Stimulated activated naive CD8-positive, alpha-beta T cell treated with anti-CD3 and anti-CD28 coated beads, Interleukin-15, amount 100 ng/mL, for 72 hours (primary cell): Measurements from ENCODE around the gene IFI16.

Source experiments
- ATAC-seq: fragments of 150-1000 bp; cut with Tn5 transposase; 2 replicates; pipeline ENCODE4 v1.10.0; 2021; ENCODE audit warnings: mild to moderate bottlenecking, moderate library complexity
- DNase-seq, 2 donors: peaks; one replicate each; pipeline ENCODE4 v3.0.0; 2021 to 2022
- H3K27ac Mint-ChIP-seq, 2 donors: one replicate each; pipeline ENCODE4 v1.8.0; 2022; ENCODE audit warnings: mild to moderate bottlenecking in 2 of 2, mixed read lengths in 2 of 2, moderate library complexity in 2 of 2
- H3K27me3 Mint-ChIP-seq: one replicate; pipeline ENCODE4 v1.8.0; 2022; ENCODE audit warnings: mixed read lengths
- H3K4me1 Mint-ChIP-seq: one replicate; pipeline ENCODE4 v1.8.0; 2022; ENCODE audit warnings: mild to moderate bottlenecking, mixed read lengths
- H3K4me3 Mint-ChIP-seq, 2 donors: one replicate each; pipeline ENCODE4 v1.8.0; 2022; ENCODE audit warnings: mild to moderate bottlenecking in 2 of 2, mixed read lengths in 2 of 2, moderate library complexity in 1 of 2
- H3K9me3 Mint-ChIP-seq, 2 donors: one replicate each; pipeline ENCODE4 v1.8.0; 2022; ENCODE audit warnings: mixed read lengths in 2 of 2

IFI16 gene

DNA sequence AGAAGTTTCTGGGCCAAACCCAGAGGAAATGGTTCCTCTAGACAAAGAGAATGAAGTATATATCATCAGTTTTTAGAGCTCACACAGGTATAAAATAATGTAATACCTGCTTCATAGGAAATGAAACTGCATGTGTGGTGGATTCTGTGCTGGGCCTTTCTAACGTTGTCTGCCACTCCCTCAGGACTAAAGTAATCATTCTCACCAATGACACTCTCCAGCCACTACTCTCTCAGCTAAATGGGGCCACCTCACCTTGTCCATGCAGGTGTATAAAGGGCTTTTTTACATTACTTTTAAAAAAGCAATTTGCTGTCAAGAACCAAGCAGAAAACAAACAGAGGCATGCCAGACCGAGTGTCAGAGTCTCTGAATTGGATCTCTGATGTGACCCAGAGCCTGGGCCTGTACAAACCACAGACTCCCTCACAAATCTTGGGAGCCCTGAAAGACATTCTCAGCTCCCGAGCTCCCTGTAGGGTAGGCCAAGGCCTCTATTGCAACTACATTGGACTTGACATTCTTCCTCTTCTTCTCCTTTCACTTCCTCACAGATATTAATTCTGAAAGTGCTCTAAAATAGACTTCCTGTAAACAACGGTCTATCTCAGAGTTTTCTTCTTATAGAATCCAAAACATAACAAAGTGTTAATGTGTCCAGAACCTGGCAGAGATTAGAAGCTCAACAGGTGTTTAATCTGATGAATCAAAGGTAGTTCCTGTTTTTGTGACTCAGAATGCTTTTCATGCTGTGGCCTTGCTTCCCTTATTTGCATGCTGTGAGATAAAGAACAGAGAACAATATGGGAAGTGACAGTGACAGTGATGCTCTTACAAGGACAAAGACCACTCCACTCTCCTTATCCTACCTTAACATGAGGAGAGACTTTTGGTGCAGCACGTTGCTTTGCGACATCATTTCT lies 58.3 kb downstream of the IFI16 start:
- Mint-ChIP-seq H3K4me3 (peak overlapping the region; percentile 71 to 77), H3K4me1 (peaks cover 32% of the 10 kb centered on the region), H3K9me3 (no peaks in the 10 kb centered on the region), H3K27me3 (peaks cover 8% of the 10 kb centered on the region), H3K27ac (peak overlapping the region; percentile 94 to 96)
- ATAC-seq = peak; percentile 62
- no peak for DNase-seq

DNA sequence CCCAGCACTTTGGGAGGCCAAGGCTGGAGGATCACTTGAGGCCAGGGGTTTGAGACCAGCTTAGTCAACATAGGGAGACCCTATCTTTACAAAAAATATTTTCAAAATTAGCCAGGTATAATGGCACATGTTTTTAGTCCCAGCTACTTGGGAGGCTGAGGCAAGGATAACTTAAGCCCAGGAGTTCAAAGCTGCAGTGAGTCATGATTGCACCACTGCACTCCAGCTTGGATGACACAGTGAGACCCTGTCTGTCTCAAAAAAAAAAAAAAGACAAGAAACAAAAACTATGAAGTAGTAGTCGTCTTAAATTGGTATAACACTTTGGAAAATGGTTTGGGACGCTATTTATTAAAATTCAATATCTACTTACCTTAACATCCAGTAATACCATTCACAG lies 59.2 kb downstream of the IFI16 start:
- Mint-ChIP-seq H3K4me1 (peaks cover 32% of the 10 kb centered on the region), H3K4me3 (no peak overlapping the region), H3K27ac (no peak overlapping the region), H3K9me3 (no peaks in the 10 kb centered on the region), H3K27me3 (peaks cover 9% of the 10 kb centered on the region)
- DNase-seq (no peak), ATAC-seq (no peak)

DNA sequence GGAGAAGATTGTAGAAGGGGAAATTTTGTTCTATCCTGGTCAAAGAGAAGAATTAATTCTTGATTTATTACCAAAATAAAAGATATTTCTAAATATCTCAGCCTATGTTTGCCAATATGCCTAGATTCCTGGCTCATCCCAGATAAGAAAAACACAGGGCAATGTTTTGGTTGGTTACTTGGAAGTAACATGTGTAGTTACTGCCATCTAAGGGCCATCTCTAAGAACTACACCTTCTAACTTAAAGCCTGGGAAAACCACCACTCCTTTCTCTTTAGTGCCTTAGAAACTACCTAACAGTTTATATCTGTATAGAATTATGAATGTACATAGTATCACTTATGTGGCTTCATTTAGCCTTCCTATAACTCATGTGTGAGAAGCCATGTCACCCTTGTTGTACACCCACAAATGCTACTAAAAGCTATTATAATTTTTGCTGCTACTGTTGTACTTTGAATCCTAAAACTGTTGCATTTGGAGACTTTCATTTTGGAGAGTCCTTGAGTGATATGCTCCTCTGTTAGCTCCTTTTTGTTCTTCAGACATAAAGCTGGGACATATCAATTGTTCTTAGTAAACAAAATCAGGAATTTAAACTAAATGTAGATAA lies 62.4 kb downstream of the IFI16 start:
- Mint-ChIP-seq H3K4me3 (no peak overlapping the region), H3K27me3 (peaks cover 9% of the 10 kb centered on the region), H3K4me1 (peaks cover 30% of the 10 kb centered on the region), H3K27ac (peak overlapping the region in 1 of 2 donors; percentile 13), H3K9me3 (no peaks in the 10 kb centered on the region)
- ATAC-seq (no peak), DNase-seq (no peak)

DNA sequence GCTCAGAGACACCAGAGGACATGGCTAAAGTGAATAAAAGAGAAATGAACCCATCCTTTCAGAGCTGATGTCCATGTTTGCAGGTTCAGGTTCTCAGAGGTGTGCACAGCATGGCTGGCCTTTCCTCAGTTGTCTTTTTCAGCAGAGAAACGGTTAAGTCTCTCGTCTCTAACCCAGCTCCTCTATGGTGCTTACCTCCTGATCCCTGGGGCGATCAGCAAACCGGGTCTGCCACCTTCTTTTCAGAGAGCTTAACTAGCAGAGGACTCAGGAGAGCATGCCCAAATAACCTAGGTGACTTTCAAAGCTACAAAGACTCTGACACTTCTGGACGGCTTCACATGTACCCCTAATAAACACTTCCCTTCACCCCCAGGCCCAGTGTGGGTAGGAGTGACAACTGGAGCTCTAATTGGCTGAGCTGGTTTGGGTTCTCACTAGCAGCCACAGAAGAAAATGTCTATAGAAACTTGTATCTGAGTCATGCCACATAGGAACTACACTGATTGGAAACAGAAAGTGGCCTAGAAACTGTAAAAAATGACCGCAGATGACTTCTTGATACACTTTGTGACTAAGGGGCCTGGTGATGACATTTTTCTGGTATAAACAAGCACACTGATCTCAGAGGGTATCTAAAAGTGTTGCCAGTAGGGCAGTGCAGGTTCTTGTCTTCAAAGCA lies 66.9 kb downstream of the IFI16 start, which contains the start of gene AIM2:
TSS of gene AIM2 (minus strand) at position 329 of the 682 bp plus-strand sequence. CDS start 3,267 bp downstream, outside the sequence.
- peaks cover 0 to 5% of the 10 kb centered on the region in 2 donors for H3K9me3 Mint-ChIP-seq

DNA sequence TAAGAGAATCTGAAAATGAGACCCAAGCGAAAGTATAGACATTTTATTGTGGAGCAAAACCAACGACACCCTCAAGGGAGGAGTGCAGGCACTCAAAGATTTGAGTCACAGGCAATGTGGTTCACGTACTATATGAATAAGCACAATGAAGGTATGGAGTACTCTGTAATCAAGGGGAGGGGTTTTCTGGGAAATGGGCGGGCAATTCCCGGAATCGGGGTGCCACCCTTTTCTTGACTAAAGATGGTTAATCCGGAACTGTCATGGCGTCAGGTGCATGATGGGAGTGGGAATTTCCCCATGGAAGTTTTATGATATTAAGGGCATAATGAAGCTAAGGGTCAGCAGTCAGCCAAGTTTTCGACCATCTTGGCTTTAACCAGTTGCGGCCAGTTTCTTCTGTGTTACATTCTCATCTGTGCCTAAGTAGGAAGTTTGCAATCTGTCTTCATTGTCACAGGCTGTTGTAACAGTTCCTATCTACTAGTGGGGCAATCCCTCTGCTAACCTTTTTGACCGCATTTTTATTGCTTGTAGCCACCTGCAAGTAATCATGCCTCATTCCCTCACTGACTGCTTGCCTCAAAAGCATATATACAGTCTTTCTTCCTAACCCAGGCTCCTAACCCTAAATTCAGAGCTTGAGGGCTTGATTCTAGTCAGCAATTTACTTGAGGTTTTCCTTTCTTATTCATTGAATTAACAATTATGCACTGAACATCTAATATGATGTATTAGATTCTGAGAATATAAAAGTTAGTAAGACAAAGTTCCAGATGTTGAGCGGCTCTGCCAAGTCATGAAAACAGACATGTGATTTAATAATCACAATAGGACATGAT lies 67.6 kb downstream of the IFI16 start:
- Mint-ChIP-seq H3K4me1 (peaks cover 22% of the 10 kb centered on the region), H3K27ac (peak overlapping the region; percentile 97 to 99), H3K4me3 (peak overlapping the region; percentile 73 to 84), H3K27me3 (peaks cover 8% of the 10 kb centered on the region), H3K9me3 (peaks cover 0 to 5% of the 10 kb centered on the region in 2 donors)
- DNase-seq = peak; percentile 88 to 97
- peak; percentile 95 for ATAC-seq

More for the DNA sequence above, 66.9 kb downstream of the IFI16 start, which contains the start of gene AIM2:
- H3K4me1 Mint-ChIP-seq = peaks cover 22% of the 10 kb centered on the region
- DNase-seq (no peak), ATAC-seq (peak; percentile 89)
- H3K4me3 Mint-ChIP-seq = peak within 1 kb of the TSS; percentile 73 to 84
- peaks cover 9% of the 10 kb centered on the region for H3K27me3 Mint-ChIP-seq
- peak within 1 kb of the TSS; percentile 97 to 99 for H3K27ac Mint-ChIP-seq

DNA sequence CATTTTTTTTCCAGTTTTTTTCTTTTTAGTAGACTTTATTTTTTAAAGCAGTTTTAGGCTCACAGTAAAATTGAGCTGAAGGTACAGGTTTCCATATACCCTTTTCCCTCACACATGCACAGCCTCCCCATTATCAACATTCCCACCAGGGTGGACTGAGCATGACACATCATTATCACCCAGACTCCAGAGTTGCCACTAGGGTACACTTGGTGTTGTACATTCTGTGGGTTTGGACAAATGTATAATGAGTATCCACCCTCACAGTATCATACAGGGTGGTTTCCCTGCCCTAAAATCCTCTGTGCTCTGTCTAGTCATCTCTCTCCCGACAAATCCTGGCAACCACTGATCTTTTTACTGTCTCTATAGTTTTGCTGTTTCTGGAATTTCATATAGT lies 69.8 kb downstream of the IFI16 start:
- Mint-ChIP-seq H3K27me3 (peaks cover 8% of the 10 kb centered on the region), H3K27ac (no peak overlapping the region), H3K4me3 (no peak overlapping the region), H3K9me3 (peaks cover 0 to 5% of the 10 kb centered on the region in 2 donors), H3K4me1 (peaks cover 22% of the 10 kb centered on the region)
- DNase-seq = no peak
- no peak for ATAC-seq

DNA sequence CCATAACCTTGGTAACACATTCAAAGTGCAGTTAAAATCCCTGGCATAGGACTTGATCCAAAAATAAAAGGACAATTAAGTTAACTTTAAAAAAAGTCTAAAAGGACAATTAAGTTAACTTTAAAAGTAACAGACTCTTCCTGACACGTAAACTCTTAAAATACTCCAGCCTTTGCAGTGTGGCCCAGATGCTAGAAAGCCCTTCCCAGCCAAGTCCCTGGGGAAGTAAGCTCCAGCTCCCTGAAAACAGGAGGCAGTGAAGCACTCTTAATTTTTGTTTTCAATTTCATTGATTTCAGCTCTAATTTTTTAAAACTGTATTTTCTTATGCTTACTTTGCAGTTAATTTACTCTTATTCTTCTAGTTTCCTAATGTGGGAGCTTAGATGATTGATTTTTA lies 71.9 kb downstream of the IFI16 start:
- peaks cover 8% of the 10 kb centered on the region for H3K27me3 Mint-ChIP-seq
- no peak overlapping the region for H3K4me3 Mint-ChIP-seq
- no peak for DNase-seq
- no peak for ATAC-seq
- peaks cover 17% of the 10 kb centered on the region for H3K4me1 Mint-ChIP-seq
- no peak overlapping the region for H3K27ac Mint-ChIP-seq
- H3K9me3 Mint-ChIP-seq = peaks cover 0 to 5% of the 10 kb centered on the region in 2 donors

DNA sequence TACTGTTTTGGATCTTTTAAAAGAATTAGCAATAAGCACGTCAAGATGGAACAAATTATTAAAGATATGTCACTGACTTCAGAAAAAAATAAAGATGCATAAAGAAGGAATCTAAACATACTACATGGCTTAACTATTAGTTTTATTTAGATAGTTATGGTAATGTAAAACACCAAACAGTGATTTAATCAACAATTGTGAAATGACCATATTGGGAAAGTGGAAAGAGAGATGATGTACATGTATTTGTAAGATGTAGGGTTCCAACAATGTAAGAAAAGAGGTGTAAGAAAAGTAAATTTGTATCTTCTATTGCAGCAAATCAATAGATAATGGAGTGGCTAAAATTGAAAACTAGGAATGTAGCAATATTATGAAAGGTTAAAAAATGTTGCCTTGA lies 73.3 kb downstream of the IFI16 start:
- peaks cover 0 to 2% of the 10 kb centered on the region in 2 donors for H3K9me3 Mint-ChIP-seq
- no peak overlapping the region for H3K4me3 Mint-ChIP-seq
- ATAC-seq (no peak), DNase-seq (no peak)
- H3K27ac Mint-ChIP-seq = no peak overlapping the region
- peaks cover 6% of the 10 kb centered on the region for H3K4me1 Mint-ChIP-seq
- H3K27me3 Mint-ChIP-seq = peaks cover 8% of the 10 kb centered on the region

DNA sequence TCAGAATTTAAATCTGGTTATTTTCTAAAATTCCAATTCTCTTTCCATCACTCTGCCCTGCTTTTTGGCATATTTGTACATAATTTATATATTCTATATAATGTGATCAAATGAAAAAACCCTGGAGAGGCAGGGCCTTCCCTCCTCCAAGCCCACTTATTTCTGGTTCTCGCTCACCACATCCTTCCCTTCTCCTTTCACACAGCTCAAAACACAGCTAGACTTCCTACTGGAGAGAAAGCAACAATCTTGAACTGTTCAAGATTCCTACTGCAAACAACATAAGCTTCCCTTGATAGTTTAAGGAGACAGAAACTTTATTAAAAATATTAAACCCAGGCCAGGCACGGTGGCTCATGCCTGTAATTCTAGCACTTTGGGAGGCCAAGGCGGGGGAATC lies 74.4 kb downstream of the IFI16 start:
- Mint-ChIP-seq H3K27ac (peak overlapping the region in 1 of 2 donors; percentile 41), H3K4me1 (peaks cover 11% of the 10 kb centered on the region), H3K9me3 (no peaks in the 10 kb centered on the region), H3K27me3 (peaks cover 8% of the 10 kb centered on the region), H3K4me3 (no peak overlapping the region)
- ATAC-seq = no peak
- DNase-seq = no peak

DNA sequence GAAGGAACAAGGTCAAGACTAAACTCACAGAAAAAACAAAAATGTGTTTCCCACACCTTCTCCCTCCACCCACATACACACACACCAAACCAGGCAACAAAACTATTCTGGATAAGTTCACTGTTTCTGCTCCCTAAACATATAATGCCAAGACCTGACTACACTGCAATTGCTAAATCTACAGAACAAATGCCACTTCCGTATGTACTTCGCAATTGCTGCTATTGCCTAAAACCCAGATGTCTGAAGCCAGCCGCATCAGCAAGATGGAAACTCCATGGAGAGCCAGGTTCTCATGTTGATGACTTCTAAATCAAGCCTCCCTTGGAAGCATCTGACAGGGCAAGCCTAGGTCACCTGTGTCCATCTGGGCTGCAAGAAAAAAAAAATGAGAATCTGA lies 75.2 kb downstream of the IFI16 start:
- Mint-ChIP-seq H3K27me3 (peaks cover 8% of the 10 kb centered on the region), H3K27ac (no peak overlapping the region), H3K4me3 (no peak overlapping the region), H3K9me3 (no peaks in the 10 kb centered on the region), H3K4me1 (peaks cover 18% of the 10 kb centered on the region)
- DNase-seq (no peak), ATAC-seq (no peak)

DNA sequence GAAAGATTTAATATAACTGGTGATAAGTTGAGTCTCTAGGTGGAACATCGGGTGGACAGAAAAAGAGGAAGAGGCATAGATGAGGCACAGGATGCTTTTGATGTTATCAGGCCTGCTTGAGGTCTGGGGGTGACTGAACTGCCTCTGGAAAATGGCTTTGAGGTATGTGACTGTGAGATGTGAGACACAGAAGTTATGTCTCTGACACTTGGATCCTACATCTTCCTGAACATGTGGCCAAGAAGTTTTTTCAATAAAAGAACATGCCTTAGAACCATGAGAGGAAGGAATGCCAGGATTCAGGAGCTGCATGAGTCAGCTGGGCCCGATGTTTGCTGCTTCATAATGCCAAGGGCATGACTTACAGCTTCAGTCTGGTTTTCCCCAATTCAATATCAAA lies 78.3 kb downstream of the IFI16 start:
- DNase-seq = no peak
- no peak overlapping the region for H3K27ac Mint-ChIP-seq
- no peak overlapping the region for H3K4me3 Mint-ChIP-seq
- peaks cover under 1% of the 10 kb centered on the region for H3K27me3 Mint-ChIP-seq
- no peaks in the 10 kb centered on the region for H3K9me3 Mint-ChIP-seq
- peaks cover 45% of the 10 kb centered on the region for H3K4me1 Mint-ChIP-seq
- no peak for ATAC-seq

DNA sequence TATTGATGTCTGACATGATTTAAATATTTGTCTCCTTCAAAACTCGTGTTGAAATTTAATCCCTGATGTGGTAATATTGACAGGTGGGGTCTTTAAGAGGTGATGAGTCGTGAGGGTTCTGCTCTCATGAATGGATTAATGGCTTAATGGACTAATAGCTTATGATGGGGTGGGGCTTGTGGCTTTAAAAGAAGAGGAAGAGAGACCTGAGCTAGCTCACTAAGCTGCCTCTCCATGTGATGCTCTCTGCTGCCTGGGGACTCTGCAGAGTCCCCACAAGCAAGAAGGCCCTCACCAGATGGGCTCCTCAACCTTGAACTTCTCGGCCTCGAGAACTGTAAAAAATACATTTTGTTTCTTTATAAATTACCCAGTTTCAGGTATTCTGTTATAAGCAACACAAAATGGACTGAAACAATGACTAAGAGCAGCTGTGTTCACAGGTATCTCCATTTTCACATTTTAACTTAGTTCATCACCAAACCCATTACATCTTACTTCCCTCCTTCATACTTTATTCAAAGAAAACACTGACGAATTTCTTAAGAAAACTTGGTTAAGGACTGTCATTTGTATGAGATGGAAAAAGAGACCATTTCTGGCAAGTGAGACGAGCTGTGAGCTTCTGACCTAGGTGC lies 79.0 kb downstream of the IFI16 start:
- no peaks in the 10 kb centered on the region for H3K27me3 Mint-ChIP-seq
- H3K9me3 Mint-ChIP-seq = no peaks in the 10 kb centered on the region
- H3K27ac Mint-ChIP-seq = no peak overlapping the region
- H3K4me3 Mint-ChIP-seq = no peak overlapping the region
- peaks cover 45% of the 10 kb centered on the region for H3K4me1 Mint-ChIP-seq
- ATAC-seq = no peak
- DNase-seq = no peak

DNA sequence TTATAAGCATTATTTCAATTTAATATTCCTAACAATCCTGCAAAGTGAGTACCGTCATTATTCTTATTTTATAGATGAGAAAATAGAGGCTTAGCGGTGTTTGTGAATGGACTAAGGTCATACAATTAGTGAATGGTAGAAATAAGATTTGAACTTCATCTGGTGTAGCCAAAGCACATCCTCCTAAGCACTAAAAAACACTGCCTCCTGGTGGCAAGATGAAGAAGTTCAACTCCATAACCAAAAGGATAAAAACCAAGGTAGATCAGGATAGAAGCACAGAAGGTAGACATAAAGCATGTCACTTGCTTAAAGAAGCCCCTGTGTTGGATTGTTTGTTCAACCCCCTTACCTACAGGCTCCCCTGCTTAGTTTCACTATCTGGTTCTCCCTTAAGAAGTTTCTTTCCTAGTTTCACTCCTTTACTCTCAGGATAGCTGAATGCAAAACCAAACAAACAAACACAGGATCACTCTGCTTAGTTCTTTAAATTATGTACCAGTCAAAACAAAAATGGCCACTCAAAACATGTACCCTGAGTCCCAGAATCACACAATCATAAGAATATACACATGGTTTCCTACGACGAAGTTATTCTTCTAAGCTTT lies 79.6 kb downstream of the IFI16 start:
- no peak for DNase-seq
- Mint-ChIP-seq H3K27me3 (no peaks in the 10 kb centered on the region), H3K4me1 (peaks cover 45% of the 10 kb centered on the region), H3K4me3 (no peak overlapping the region), H3K9me3 (no peaks in the 10 kb centered on the region), H3K27ac (no peak overlapping the region)
- ATAC-seq = no peak
